PC-9 (cell line): ENCODE measurements around the gene ZPBP2.

Source experiments
- CTCF ChIP-seq: fragments of 200-600 bp; sonication (generic); conservative IDR thresholded peaks from 2 replicates; pipeline ENCODE4 v1.6.1; 2017; ENCODE audit warnings: mixed run types, antibody characterized with exemption, mild to moderate bottlenecking, moderate library complexity
- EZH2 ChIP-seq: fragments of 200-600 bp; sonication (generic); IDR thresholded peaks from 2 replicates; pipeline ENCODE4 v1.8.0; 2017; ENCODE audit warnings: antibody characterized with exemption, low read depth

DNA sequence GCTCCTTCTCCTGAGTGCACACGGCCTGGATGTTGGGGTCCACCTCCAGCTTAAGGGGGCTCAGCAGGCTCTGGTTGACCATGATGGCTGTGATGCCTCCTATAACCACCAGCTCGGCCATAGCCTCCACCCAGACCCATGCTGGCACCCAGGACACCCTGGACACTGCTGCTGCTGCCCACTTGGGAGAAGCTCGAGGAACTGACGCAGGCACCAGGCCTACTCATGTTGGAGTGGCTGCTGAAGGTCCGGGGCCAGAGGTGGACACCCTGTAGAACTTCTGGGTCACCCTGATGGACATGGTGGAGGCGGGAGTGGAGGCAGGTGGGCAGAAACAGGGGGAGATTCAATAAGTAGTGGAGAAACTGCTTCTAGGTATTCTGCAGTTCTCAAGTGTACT lies 31.9 kb upstream of the ZPBP2 start:
- TF ChIP-seq CTCF, result no peak
- TF ChIP-seq EZH2, result no peak
